K562 (cell line): ENCODE data around the gene HLCS. TPM values are rescaled to one million over a fixed set of nuclear protein-coding genes. Genes with fewer than 3 reads are reported as not detected.

Experiments used
- ATAC-seq: fragments of 200-7000 bp; cut with Tn5 transposase; 3 replicates; pipeline ENCODE4 v1.9.1; 2020; ENCODE audit warnings: moderate library complexity
- BruUV-seq: library from RNA; stranded (reverse); fragments of 400-500 nt; replicated peaks from 2 replicates; lab custom pipeline; 2021; lab: Mats Ljungman, UMichigan
- CTCF ChIA-PET: fragments of 300-600 bp; formaldehyde crosslinking; extraction: SDS; loops from one replicate; lab custom pipeline; 2021; ENCODE audit warnings: low intra/inter-chr PET ratio; lab: Yijun Ruan, JAX
- POLR2A ChIA-PET: fragments of 300-600, 350-650 bp; sonication (Branson Sonifier 250); formaldehyde crosslinking; extraction: SDS; loops from one replicate; lab custom pipeline; 2021; ENCODE audit warnings: antibody characterized with exemption, inconsistent platforms; lab: Yijun Ruan, JAX
- DNase-seq, 4 experiments: peaks; one replicate each; pipeline versions ENCODE4 v3.0.0 to v3.0.0-alpha.2; 2011 to 2018; ENCODE audit warnings: low spot score in 3 of 4, mixed read lengths in 3 of 4; ENCODE audit errors: extremely low read depth in 1 of 4
- FAIRE-seq: peaks from 2 replicates; lab custom pipeline; 2011; peaks lifted over from hg19 to GRCh38; lab: Jason Lieb, UNC
- H2AFZ ChIP-seq: 2 replicates; pipeline ENCODE4 v1.6.0; 2011; ENCODE audit warnings: low read depth, low read length, control low read depth, inconsistent platforms
- H3K27ac ChIP-seq: fragments of 200-600 bp; 3 replicates; pipeline ENCODE4 v1.8.0; 2011; ENCODE audit warnings: low read depth, mild to moderate bottlenecking, control low read depth, inconsistent platforms, low read length, moderate library complexity, mixed read lengths; ENCODE audit errors: extremely low read depth
- H3K27me3 ChIP-seq, 2 experiments: fragments of 300-600 bp in 1 of 2; 2 replicates in 1 of 2; 3 replicates in 1 of 2; pipeline versions ENCODE4 v1.6.0 to v1.8.0; 2011; ENCODE audit warnings: inconsistent platforms in 2 of 2, low read length in 2 of 2, mild to moderate bottlenecking in 1 of 2, mixed read lengths in 1 of 2, moderate library complexity in 1 of 2; ENCODE audit not compliant: control insufficient read depth in 2 of 2, insufficient read depth in 2 of 2
- H3K36me3 ChIP-seq: fragments of 300-600 bp; 3 replicates; pipeline ENCODE4 v1.8.0; 2011; ENCODE audit warnings: mild to moderate bottlenecking, low read length, inconsistent platforms; ENCODE audit not compliant: control insufficient read depth, insufficient read depth
- H3K4me1 ChIP-seq, 2 experiments: fragments of 200-600 bp in 1 of 2; replicated peaks in 1 of 2; 2 replicates in 1 of 2; 3 replicates in 1 of 2; pipeline versions ENCODE4 v1.5.1 to v1.8.0; 2011; ENCODE audit warnings: inconsistent platforms in 2 of 2, low read length in 2 of 2, mild to moderate bottlenecking in 1 of 2, mixed read lengths in 1 of 2, moderate library complexity in 1 of 2; ENCODE audit not compliant: control insufficient read depth in 2 of 2, insufficient read depth in 2 of 2
- H3K4me2 ChIP-seq: 2 replicates; pipeline ENCODE4 v1.6.1; 2011; ENCODE audit warnings: low read length, control low read depth, inconsistent platforms, mixed read lengths; ENCODE audit not compliant: insufficient read depth
- H3K4me3 ChIP-seq: fragments of 200-600 bp; sonication (generic), shearing (Covaris generic); 2 replicates; pipeline ENCODE4 v1.5.1; 2016; ENCODE audit warnings: control low read depth, inconsistent platforms
- H3K79me2 ChIP-seq: fragments of 200-600 bp; 3 replicates; pipeline ENCODE4 v1.8.0; 2011; ENCODE audit warnings: low read length, inconsistent platforms; ENCODE audit not compliant: control insufficient read depth, insufficient read depth
- H3K9ac ChIP-seq, 2 experiments: 2 replicates each; pipeline versions ENCODE4 v1.6.0 to v1.6.1; 2011; ENCODE audit warnings: low read depth in 2 of 2, low read length in 2 of 2, control low read depth in 1 of 2, inconsistent platforms in 1 of 2, mild to moderate bottlenecking in 1 of 2, mixed read lengths in 1 of 2; ENCODE audit not compliant: insufficient read depth in 1 of 2
- H3K9me1 ChIP-seq: one replicate; pipeline ENCODE4 v1.6.0; 2011; ENCODE audit warnings: inconsistent platforms, mild to moderate bottlenecking, low read length, moderate library complexity; ENCODE audit not compliant: control insufficient read depth, insufficient read depth
- H3K9me3 ChIP-seq: replicated peaks from 2 replicates; pipeline ENCODE4 v1.5.1; 2011; ENCODE audit warnings: low read depth, low read length, inconsistent platforms; ENCODE audit not compliant: control insufficient read depth, insufficient read depth
- H4K20me1 ChIP-seq: replicated peaks from 2 replicates; pipeline ENCODE4 v1.6.1; 2011; ENCODE audit warnings: low read length, inconsistent platforms, mixed read lengths; ENCODE audit not compliant: control insufficient read depth, insufficient read depth
- BDP1 ChIP-seq: IDR thresholded peaks from 3 replicates; pipeline ENCODE4 v1.6.1; 2011; ENCODE audit not compliant: insufficient read length, insufficient read depth
- IRF1 ChIP-seq: sonication (generic); formaldehyde crosslinking; IDR thresholded peaks from 2 replicates; pipeline ENCODE4 v1.8.0; 2022; ENCODE audit warnings: missing genetic modification reagents, mild to moderate bottlenecking, borderline replicate concordance
- LARP7 ChIP-seq: fragments of 450-650 bp; IDR thresholded peaks from 2 replicates; pipeline ENCODE4 v1.6.1; 2016
- NEUROD1 ChIP-seq: fragments of 150-350 bp; IDR thresholded peaks from 2 replicates; pipeline ENCODE4 v1.6.1; 2014; ENCODE audit warnings: borderline replicate concordance, low read length, low read depth; ENCODE audit not compliant: partially characterized antibody
- NUFIP1 ChIP-seq: fragments of 450-650 bp; IDR thresholded peaks from 2 replicates; pipeline ENCODE4 v1.6.1; 2018; ENCODE audit not compliant: partially characterized antibody
- ZNF253 ChIP-seq: fragments of 250-450 bp; sonication (Bioruptor Pico); conservative IDR thresholded peaks from 2 replicates; pipeline ENCODE4 v1.6.1; 2021; ENCODE audit warnings: mild to moderate bottlenecking
- ZNF518B ChIP-seq: fragments of 250-450 bp; sonication (Bioruptor Pico); IDR thresholded peaks from 2 replicates; pipeline ENCODE4 v1.5.0; 2021; ENCODE audit warnings: mild to moderate bottlenecking, moderate library complexity
- ZNF695 ChIP-seq: fragments of 450-650 bp; formaldehyde crosslinking; IDR thresholded peaks from 2 replicates; pipeline ENCODE4 v1.4.0; 2020; ENCODE audit warnings: mild to moderate bottlenecking, moderate library complexity
- WGBS: fragments of 100-300 bp; shearing (Covaris generic); methylation state at CpG from one replicate; pipeline ENCODE4 v1.1.6; 2016; ENCODE audit warnings: low coverage, mixed read lengths; ENCODE audit not compliant: insufficient coverage; ENCODE audit errors: missing lambda C conversion rate; 5-methylcytosine and 5-hydroxymethylcytosine counted together
- in situ Hi-C: fragments of 300-500 bp; cut with MboI; formaldehyde crosslinking; loops from 4 replicates; pipeline ENCODE4 v1.15.0; 2018; ENCODE audit warnings: inconsistent platforms, mixed read lengths
- intact Hi-C: fragments of 100-400 bp; cut with micrococcal nuclease; formaldehyde crosslinking; loops from 2 replicates; pipeline ENCODE4 v1.14.2; 2022
- polyA plus RNA-seq, 8 experiments: library from polyadenylated mRNA; depleted of rRNA in 4 of 8; stranded (reverse) in 5 of 8; unstranded in 3 of 8; fragments of >200 nt; fragmentation: Nextera tagmentation in 2 of 8; fragmentation: Illumina TruSeq in 1 of 8; extraction: Ambion mirVana in 2 of 8; extraction: Trizol in 1 of 8; gene quantifications; 2 replicates each; pipeline versions ENCODE4 v1.2.1 to v1.2.3, GENCODE V29; 2011 to 2014; ENCODE audit warnings: inconsistent platforms in 1 of 8, missing spikeins in 1 of 8
- total RNA-seq, 7 experiments: library from RNA; depleted of rRNA in 6 of 7; stranded (reverse); fragments of >200 nt in 6 of 7; fragmentation: Illumina TruSeq in 2 of 7; extraction: Trizol in 2 of 7; gene quantifications; 2 replicates each; pipeline versions ENCODE4 v1.2.1 to v1.2.3, GENCODE V29; 2011 to 2021; ENCODE audit warnings: low replicate concordance in 1 of 7

The HLCS gene
- total and polyA plus RNA-seq, 9 of the 15 experiments (the other 6 are each of a cell fraction or from before 2014, with no cell fraction given), result 3.0 to 21.5 (median 17.1) TPM

- TF ChIP-seq ZNF695 (CRISPR knock-in tag) (no peak), ZNF253 (CRISPR knock-in tag) (no peak), NEUROD1 (no peak), IRF1 (CRISPR knock-in tag) (no peak), ZNF518B (CRISPR knock-in tag) (no peak), NUFIP1 (no peak), LARP7 (no peak), BDP1 (no peak)
- TF ChIP-seq, all 486 proteins: peak for 0
- H4K20me1 ChIP-seq, result peaks cover 7% of the 10 kb centered on the region
- no peak overlapping the region for H3K4me2 ChIP-seq
- ATAC-seq, result no peak
- H3K9ac ChIP-seq, result no peak overlapping the region
- FAIRE-seq, result no peak
- BruUV-seq, result no TSS peak
- ChIA-PET CTCF (no interaction called here), POLR2A (no interaction called here)
- H3K4me1 ChIP-seq, result peaks cover 0 to 27% of the 10 kb centered on the region in 2 experiments; a peak in 2 of 5 replicates
- intact Hi-C loops, result no loop called here
- DNase-seq, result no peak
- 20% methylated on average over 43 of the region's 44 CpGs for WGBS
- no peak overlapping the region for H2AFZ ChIP-seq
- no peak overlapping the region for H3K4me3 ChIP-seq
- H3K36me3 ChIP-seq, result no peaks in the 10 kb centered on the region
- no peaks in the 10 kb centered on the region for H3K79me2 ChIP-seq
- H3K9me1 ChIP-seq, result no peaks in the 10 kb centered on the region
- peaks cover 73 to 86% of the 10 kb centered on the region in 2 experiments for H3K27me3 ChIP-seq
- in situ Hi-C loops, result no loop called here
- H3K27ac ChIP-seq, result no peak overlapping the region
- H3K9me3 ChIP-seq, result no peaks in the 10 kb centered on the region
Measured at GRCh38 chr21:36708286-36709029, 258.0 kb downstream of the HLCS start.
